H54 (cell line): ENCODE measurements around the gene GIGYF2.
"Not testable (repeated sequence)": the region's sequence is repeated elsewhere in the genome, so short reads cannot be mapped to it uniquely, and the experiment has no call there.

Experiments used
- DNase-seq: peaks from one replicate; pipeline ENCODE4 v3.0.0; 2011; ENCODE audit warnings: low spot score, mixed read lengths; ENCODE audit not compliant: insufficient read length
- FAIRE-seq: peaks from 3 replicates; lab custom pipeline; 2011; peaks lifted over from hg19 to GRCh38; lab: Jason Lieb, UNC
- POLR2A ChIP-seq: IDR thresholded peaks from 2 replicates; pipeline ENCODE4 v1.6.1; 2011; ENCODE audit warnings: low read depth, mild to moderate bottlenecking, low read length

The GIGYF2 gene

DNA sequence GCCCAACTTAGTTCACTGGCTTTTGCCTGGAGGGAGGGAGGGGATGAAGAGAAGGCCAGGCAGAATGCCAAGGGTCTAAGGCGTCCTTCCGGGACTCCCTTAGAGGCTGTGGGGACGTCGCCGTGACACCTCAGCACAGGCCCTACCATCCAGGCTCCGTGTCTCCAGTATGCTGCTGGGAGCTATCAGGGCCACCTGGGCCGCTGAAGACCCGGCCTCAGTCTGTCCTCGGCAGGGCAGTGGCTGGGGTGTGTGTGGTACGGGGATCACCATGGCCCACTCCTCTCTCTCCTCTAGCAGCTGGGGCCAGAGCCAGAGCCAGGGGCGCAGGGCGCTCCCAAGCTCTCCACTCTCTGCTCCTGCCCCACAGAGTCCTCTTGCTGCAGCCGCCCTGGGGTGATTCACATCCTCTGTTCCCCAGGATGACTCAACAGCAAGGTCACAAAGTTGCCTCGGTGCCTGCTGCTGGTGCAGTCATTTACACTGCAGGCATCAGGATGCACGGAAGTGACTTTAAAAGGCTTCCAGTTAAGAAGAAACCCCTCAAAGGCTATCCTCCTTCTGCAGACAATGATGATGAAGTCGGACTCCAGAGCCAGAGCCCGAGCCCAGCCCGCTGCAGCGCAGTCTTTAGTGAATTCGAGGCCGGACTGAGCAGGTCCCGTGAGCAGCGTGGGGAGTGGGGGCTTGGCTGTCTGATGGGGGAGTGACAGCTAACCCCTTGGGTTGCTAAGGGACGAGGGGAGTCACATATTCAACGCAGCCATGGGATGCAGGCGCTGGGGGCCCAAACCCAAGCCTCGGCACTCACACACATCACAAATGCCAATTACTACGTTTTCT lies 204.8 kb downstream of the GIGYF2 start:
- FAIRE-seq, result no peak
- peak; percentile 42; the same call in 1 of the 2 replicates for TF ChIP-seq POLR2A
- peak; percentile 99 for DNase-seq

DNA sequence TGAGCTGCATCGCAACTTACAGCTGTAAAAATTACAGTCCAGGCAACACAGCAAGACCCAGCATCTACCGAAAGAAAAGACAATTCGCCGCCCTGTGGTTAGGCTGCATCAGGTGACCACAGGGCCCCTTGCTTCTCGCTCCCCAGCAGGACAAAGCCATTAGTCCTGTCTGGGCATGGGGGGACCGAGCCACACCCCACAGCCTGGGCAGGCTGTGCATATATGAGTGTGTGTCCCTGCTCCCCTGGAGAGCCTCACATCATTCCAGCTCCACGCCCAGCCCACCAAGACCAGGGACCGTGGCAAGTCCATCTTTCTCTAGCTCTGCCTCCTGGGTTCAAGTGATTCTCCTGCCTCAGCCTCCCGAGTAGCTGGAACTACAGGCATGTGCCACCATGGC lies 206.9 kb downstream of the GIGYF2 start:
- DNase-seq (no peak), FAIRE-seq (no peak)
- TF ChIP-seq POLR2A, result no peak

DNA sequence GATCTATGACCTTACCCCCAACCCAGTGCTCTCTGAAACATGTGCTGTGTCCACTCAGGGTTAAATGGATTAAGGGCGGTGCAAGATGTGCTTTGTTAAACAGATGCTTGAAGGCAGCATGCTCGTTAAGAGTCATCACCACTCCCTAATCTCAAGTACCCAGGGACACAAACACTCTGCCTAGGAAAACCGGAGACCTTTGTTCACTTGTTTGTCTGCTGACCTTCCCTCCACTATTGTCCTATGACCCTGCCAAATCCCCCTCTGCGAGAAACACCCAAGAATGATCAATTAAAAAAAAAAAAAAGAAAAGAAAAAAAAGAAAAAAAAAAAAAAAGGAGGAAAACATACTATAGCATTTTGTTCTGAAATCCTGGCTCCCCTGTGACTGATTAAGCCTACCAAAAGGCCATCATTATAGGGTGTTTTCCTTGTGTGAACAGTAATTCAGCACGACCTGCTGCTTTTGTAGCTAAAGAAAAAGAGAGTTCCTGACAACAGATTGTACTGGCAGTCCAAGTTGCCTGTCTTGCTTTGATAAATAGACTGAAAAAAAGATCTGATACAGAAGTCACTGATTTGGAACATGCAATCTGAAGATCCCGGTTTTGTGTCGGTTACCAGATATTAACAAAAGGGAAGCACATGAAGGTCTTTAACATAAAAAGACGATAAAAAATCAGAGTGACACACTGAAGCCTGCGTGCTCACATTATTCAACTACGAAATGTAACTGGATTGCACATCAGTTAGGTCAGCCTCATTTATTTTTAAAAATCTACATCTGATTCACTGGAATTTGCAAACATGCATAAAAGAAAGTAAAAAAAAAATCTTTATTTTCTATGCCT lies 210.0 kb downstream of the GIGYF2 start:
- not testable (repeated sequence) for DNase-seq, FAIRE-seq

DNA sequence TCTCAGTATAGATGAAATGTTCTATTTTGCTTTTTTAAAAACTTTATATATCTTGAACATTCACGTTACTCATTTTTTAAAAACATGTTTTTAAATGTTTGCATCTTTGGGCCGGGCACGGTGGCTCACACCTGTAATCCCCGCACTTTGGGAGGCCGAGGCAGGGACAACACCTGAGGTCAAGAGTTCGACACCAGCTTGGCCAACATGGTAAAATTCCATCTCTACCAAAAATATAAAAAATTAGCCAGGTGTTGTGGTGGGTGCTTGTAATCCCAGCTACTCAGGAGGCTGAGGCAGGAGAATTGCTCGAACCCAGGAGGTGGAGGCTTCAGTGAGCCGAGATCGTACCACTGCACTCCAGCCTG lies 210.6 kb downstream of the GIGYF2 start:
- FAIRE-seq, DNase-seq: not testable (repeated sequence)

DNA sequence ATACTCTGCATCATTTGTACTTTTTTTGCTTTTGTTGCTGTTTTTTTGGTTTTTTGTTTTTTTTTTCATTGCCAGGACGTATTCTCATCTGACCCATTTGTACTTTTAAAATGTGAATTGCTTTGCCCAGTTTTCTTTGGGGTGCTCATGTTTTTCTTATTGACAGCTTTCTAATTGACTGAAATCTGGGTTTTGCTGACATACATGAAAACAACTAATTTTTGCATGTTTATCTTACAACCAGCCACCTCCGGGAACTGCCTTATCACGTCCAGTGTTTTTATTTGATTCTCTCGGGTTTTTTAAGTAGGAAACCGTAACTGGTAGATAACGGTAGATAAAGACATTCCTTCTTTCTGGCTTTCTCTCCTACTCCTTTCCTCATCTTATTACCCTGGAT lies 211.6 kb downstream of the GIGYF2 start:
- DNase-seq, result no peak
- no peak for FAIRE-seq
- no peak for TF ChIP-seq POLR2A
